Tibial nerve (tissue), 4 donors: ENCODE data around the gene CDH20.

Experiments used
- EP300 ChIP-seq, 2 donors: sonication (generic); formaldehyde crosslinking; IDR thresholded peaks; one replicate each; pipeline ENCODE4 v1.6.1; 2017; ENCODE audit warnings: antibody characterized with exemption in 2 of 2, mild to moderate bottlenecking in 1 of 2
- POLR2A ChIP-seq, 2 donors: fragments of 450-650 bp; IDR thresholded peaks; one replicate each; pipeline ENCODE4 v1.6.1; 2017; ENCODE audit warnings: antibody characterized with exemption in 2 of 2, mild to moderate bottlenecking in 2 of 2, moderate library complexity in 2 of 2
- TF ChIP-seq, protein P1 (sequence below), 5 experiments: fragments of 200-600 bp in 3 of 5; fragments of 450-650 bp in 2 of 5; sonication (generic) in 3 of 5; IDR thresholded peaks; one replicate each; pipeline ENCODE4 v1.5.1; 2016 to 2019; ENCODE audit warnings: antibody characterized with exemption in 5 of 5, mild to moderate bottlenecking in 3 of 5, moderate library complexity in 2 of 5

DNA sequence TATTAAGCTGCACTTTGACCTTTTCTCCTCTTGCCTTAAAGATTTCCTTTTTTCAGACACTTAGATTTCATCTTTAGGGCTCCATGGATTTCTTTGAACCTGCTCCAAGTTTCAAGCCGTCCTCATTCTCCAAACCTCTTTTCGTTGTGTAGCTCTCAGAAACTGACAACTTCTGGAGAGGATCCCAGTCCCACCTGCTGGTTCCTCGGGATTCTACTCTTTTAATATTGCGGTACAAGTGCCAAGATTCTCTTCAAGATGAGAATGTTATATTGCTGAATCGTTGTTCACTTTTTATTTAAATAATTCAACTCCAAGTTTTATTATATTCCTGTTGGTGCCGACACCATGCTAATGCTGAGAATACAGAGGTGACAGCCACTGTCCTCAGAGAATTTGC, 141.1 kb downstream of the CDH20 start:
- TF ChIP-seq, protein P1, sequence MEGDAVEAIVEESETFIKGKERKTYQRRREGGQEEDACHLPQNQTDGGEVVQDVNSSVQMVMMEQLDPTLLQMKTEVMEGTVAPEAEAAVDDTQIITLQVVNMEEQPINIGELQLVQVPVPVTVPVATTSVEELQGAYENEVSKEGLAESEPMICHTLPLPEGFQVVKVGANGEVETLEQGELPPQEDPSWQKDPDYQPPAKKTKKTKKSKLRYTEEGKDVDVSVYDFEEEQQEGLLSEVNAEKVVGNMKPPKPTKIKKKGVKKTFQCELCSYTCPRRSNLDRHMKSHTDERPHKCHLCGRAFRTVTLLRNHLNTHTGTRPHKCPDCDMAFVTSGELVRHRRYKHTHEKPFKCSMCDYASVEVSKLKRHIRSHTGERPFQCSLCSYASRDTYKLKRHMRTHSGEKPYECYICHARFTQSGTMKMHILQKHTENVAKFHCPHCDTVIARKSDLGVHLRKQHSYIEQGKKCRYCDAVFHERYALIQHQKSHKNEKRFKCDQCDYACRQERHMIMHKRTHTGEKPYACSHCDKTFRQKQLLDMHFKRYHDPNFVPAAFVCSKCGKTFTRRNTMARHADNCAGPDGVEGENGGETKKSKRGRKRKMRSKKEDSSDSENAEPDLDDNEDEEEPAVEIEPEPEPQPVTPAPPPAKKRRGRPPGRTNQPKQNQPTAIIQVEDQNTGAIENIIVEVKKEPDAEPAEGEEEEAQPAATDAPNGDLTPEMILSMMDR (IDR thresholded peaks at IDR 0.05), result no peak
- no peak for TF ChIP-seq POLR2A (IDR thresholded peaks at IDR 0.05)
- TF ChIP-seq EP300 (IDR thresholded peaks at IDR 0.05), result no peak
